AG08396 (cell line): ENCODE data around the gene PATJ.
"Not testable (repeated sequence)": the region's sequence is repeated elsewhere in the genome, so short reads cannot be mapped to it uniquely, and the experiment has no call there.

Source experiments
- DNase-seq: peaks from one replicate; pipeline ENCODE4 v3.0.0; 2012; ENCODE audit warnings: low spot score, mixed read lengths

PATJ gene

GRCh38 chr1:61887076-61887867 lies 145.0 kb downstream of the PATJ start:
- no peak for DNase-seq

GRCh38 chr1:61887931-61888564 lies 145.8 kb downstream of the PATJ start:
- DNase-seq: no peak

GRCh38 chr1:61888808-61889207 lies 146.5 kb downstream of the PATJ start:
- no peak for DNase-seq

- not testable (repeated sequence) for DNase-seq
Observed at GRCh38 chr1:61890435-61890834, 148.2 kb downstream of the PATJ start.

GRCh38 chr1:61892977-61893376 lies 150.7 kb downstream of the PATJ start:
- no peak for DNase-seq

- not testable (repeated sequence) for DNase-seq
Observed at GRCh38 chr1:61894296-61894695, 152.0 kb downstream of the PATJ start.

GRCh38 chr1:61895175-61895574 lies 152.9 kb downstream of the PATJ start:
- DNase-seq: no peak

- no peak for DNase-seq
Observed at GRCh38 chr1:61898658-61899057, 156.4 kb downstream of the PATJ start.

GRCh38 chr1:61904354-61904753 lies 162.1 kb downstream of the PATJ start:
- DNase-seq: no peak

- DNase-seq: no peak
Observed at GRCh38 chr1:61907102-61907501, 164.8 kb downstream of the PATJ start.

GRCh38 chr1:61910035-61910434 lies 167.8 kb downstream of the PATJ start:
- no peak for DNase-seq

GRCh38 chr1:61914823-61915482 lies 172.7 kb downstream of the PATJ start:
- DNase-seq: no peak

- no peak for DNase-seq
Observed at GRCh38 chr1:61921435-61921834, 179.2 kb downstream of the PATJ start.

- DNase-seq: no peak
Observed at GRCh38 chr1:61922950-61923480, 180.7 kb downstream of the PATJ start.

GRCh38 chr1:61925591-61926298 lies 183.5 kb downstream of the PATJ start:
- no peak for DNase-seq

- DNase-seq: no peak
Observed at GRCh38 chr1:61926597-61926996, 184.3 kb downstream of the PATJ start.

GRCh38 chr1:61930116-61930645 lies 187.9 kb downstream of the PATJ start:
- no peak for DNase-seq

GRCh38 chr1:61931587-61932279 lies 189.5 kb downstream of the PATJ start:
- no peak for DNase-seq

GRCh38 chr1:61935516-61935915 lies 193.2 kb downstream of the PATJ start:
- DNase-seq: no peak

GRCh38 chr1:61936839-61937238 lies 194.6 kb downstream of the PATJ start:
- no peak for DNase-seq

- no peak for DNase-seq
Observed at GRCh38 chr1:61941794-61942193, 199.5 kb downstream of the PATJ start.
